HG02571 (cell line): ENCODE results near the gene PRR16.

Experiments
- ATAC-seq: cut with Tn5 transposase; IDR thresholded peaks from one replicate; pipeline ENCODE4 v1.9.1; 2021; ENCODE audit warnings: mild to moderate bottlenecking, moderate library complexity; ENCODE audit not compliant: unreplicated experiment

Gene PRR16

DNA sequence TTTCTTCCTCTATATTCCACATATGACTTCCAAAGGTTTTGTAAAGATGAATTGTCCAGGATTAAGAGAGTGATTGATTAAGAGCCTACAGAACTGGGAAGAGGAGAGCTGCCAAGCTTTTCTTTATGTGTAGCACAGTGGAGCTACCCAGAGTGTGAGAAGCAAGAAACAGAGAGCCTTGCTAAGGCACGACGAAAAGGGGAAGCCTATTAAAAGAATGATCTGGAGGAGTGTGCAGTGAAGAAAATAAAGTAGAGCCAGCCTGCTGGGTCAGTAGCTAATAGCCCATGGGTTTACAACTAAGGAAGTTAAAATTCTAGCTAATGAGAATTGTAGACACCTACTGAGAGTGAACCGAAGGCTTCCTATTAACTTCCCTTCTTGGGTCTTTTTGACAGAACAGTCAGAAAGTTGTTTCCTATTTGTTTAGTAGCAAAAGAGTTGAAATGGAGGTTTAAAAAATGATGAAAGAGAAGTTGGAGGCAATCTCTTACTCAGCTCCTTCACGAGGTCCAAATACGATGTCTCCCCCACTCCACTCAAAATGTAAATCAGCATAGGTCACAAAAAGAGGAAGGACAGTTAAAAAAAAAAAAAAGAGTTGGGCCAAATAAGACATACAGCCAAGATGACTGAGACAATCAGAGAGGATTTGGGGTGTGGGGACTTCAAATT is 957 bp upstream of the PRR16 start:
- ATAC-seq: no peak

DNA sequence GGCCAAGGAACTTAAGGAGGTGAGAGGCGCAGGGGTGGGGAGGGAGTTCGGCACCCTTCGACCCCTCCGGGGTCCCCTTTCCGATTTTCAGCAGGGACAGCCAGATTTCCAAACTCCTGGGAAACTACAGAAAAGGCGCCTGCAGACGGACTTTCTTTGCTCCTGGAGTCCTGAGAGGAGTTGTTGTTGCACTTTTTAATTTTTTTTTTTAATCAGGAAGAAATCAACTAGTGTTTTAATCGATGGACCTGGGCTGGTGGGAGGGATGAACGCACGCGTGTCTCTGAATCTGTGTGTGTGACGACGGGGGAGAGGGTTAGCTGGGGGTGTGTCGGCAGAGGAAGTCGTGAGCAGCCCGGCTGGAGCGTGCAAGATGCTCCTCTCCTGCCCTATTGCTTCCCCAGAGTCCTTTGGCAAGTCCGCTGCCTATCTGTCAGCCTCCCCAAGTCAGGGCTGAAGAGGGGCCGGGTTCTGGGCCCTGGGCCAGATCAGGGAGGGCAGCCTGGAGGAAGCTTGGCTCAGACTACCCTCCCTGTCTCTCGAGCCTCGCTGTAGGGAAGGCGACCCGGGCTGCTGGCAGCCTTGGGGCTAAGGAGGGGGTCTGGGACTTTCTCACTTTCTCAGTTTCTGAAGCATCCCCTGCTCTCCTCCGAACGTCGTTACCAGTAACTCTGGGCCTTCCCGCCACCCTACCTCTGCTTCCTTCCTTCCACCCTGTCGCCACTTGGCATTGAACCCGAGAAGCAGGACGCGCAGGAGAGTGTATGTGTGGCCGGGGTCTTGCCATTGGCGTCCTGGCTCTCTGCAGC is 731 bp downstream of the PRR16 start:
- no peak for ATAC-seq

DNA sequence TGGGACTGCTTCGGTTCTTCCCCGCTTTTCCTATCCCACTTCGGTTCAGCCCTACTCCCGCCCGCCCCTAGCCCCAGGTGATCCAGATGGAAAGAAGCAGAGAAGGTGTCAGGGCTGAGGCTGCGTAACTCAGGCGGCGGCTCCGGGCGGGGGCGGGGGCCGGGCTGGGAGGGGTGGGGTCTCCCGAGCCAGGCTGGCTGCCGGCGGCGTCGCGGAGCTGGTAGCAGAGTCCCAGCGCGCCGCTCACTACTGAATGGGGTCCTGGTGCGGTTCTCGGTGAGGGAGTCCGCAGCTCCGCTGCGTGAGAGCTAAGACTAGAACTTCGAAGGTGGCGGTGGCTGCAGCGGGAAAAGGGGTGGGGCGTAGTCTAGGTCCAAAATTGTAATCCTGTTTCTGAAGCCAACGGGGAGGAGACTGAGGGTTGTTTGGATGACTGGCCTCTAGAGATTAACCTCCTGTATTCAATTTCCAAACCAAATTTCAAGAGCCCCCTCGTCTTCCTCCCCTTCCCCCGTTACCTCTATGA is 1.4 kb downstream of the PRR16 start:
- no peak for ATAC-seq

DNA sequence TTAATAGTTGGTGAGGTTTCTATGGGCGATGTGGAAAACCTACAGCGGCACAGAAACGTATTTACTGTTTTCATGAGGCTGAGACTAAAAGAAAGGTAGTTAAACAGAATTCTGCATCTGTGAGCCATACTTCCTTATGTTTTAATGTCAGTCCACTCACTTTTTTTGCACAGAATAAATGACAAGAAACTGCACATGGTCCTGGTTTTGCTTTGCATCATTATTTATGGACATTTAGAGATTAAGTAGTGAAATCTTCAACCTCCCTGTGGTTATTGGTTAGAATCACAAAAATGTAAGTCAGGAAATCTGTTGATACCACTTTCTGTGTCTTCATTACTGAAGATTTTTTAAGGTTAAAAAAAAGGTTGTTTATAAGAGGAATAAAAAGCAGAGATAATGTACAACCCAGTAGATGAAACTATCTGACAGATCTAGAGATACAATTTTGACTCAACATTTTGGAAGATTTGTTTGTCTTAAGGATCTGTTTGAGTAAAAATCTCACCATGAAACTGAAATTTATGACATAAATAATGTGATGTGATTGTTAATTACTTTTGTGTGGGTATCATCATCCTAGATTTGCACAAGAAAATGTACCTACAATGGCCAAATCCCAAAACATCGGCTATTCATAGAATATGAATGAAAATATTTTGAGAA is 2.4 kb downstream of the PRR16 start:
- ATAC-seq: no peak

DNA sequence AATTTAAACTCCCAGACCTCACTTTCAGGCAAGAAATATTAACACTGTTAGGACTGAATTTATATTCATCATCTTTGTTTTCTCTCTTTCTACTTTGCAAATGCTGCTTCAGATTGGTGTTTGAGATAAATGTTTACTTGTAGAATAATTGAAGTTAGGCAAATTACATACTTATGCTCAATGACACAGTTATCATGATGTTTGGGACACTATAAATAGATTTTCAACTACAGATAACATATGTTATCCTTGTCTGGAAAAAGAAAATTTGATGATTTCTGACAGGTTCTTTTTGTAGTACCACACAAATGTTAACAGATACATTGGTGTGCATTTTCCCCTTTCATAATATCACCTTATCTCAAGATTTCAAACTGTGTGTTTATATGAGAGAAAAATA is 7.9 kb downstream of the PRR16 start:
- ATAC-seq: no peak

DNA sequence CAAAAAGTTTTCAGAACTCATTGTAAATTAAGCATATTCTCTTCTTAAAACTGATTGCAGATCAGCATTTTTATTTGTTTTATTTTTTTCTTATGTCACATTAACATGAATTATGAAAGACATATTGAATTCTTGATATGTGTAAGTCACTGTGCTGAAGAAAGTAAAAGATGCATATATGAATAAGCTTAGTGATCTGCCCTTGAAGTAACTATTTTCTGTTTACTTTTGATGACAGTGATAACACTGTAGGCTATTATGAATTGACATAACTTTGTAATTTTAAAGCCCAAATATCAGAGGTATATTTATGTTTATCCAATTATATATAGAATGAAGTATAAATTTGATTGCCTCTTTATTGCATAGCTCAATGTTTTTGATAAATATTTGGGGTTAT is 8.8 kb downstream of the PRR16 start:
- ATAC-seq: no peak

DNA sequence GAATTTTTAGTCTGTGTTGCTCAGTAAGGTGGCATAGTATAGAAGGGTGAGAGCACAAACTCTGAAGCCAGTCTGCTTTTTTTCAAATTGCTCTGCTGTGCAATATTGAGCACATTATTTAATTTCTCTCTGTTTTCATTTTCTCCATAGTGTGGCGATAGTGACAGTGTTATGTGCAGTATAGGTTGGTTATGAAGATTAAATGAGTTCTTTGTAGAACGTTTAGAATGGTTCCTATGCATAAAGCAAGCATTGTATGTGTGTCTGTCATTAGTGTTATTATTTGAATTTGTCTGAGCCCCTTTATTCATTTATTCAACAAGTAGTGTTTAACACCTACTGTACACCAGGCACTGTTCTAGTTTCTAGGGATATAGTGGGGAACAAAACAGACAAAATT is 9.2 kb downstream of the PRR16 start:
- ATAC-seq: no peak

DNA sequence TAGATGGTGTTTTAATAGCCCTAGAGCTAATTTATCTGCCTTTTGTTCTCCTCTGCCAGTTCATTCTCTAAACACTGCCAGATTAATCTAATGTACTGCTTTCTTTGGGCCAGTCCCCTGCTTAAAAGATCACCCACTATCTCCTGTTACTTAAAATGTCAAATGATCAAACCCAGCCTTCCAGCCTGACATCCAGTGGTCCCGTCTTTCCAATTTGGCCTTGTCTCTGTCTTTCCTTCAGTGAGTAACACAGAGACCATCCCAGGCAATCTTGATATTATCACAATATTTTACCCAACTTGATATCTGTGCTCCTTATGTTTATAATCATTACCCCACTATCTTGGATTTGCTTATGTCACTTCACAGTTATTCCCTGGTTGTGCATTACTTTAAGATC is 12.0 kb downstream of the PRR16 start:
- no peak for ATAC-seq

DNA sequence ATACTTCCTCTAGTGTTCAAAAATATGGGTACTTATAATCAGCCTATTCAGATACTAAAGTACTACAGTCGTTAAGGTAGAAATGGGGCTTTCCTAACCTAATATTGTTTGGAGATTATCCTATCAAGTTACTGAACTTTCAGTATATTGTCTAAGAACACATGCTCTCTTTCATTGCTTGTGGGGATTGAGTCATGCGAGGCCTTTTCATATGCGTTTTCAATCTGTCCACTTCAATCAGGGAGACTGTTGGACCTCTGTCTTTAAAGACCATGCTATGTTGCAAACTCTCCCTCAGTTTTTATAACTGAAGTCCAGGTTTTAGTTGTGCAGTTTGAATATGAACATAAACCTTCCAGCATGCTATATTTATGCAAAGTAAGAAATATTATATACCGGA is 15.0 kb downstream of the PRR16 start:
- ATAC-seq: no peak

DNA sequence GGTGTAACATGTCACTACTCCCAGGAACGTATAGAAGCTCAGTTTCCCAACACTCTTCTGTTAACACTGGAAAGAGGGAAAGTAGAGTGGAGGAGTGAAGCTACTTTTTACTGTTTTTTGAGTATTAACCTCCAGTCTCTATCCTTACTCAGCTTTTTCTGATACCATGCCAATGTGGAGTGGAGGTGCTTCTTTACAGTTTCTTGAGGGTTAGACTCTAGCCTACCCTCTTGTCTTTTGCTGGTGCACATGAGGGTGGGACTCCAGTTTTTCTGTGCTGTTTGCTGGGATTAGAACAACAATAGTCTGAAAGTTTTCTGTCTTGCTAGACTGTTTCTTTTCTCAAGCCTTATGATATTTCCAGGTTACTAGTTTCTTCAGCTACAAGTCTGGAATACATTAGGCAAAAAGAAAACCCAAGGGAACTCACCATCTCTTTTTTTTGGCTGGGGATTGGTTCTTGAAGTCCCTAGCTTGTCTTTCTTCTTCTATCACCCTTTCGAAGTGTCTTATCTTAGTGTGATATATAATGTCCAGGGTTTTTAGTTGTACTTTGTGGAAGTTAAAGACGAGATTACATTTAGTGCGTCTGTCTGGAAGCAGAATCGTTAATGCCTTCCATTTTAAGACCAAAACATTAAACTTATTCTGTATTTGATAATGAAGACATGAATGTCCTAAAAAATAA is 35.9 kb downstream of the PRR16 start:
- no peak for ATAC-seq

DNA sequence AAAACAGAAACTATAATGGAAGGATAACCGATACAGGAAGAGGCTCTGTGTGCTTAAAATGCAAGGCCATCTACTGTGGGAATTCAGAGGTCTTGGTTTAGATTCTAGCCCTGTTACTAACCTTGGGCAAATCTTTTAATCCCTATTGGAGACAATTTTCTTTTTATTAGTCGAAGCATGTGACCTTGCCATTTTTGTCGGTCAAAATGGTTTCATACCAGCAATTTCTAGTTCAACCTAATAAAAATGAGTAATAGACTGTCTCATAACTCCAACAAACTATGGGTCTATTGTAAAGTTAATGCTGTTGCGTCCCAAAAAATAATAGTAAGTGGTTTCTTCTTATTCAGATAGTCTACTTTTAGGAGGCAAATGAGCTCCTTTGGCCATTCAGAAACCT is 38.4 kb downstream of the PRR16 start:
- ATAC-seq: no peak

DNA sequence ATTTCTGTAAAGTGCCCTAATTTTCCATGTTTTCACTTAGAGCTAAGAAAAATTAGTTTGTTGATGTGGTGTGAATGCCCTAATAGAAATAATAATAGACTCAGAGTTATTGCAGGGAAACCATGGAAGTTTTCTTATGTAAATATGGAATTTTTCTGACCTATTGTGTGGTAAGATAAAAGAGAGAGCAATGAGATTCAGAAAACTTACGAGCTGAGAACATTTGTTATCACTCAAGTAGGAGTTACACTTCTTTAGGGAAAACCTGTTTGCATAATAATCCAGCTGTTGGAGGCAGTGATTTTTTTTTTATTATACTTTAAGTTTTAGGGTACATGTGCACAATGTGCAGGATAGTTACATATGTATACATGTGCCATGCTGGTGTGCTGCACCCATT is 39.2 kb downstream of the PRR16 start:
- ATAC-seq: no peak

DNA sequence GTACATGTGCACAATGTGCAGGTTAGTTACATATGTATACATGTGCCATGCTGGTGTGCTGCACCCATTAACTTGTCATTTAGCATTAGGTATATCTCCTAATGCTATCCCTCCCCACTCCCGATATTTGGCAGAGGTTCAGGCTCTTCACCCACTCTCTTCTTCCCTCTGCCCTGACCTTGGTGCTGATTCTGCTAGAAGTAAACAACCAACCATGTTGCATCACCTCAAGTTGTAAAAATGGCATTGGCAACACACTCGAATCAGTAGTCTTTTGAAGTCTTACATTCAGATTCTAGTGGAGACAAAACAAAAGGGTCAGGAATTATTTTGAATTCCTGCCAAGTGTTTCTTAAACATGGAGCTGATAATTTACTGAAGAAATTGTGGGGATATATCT is 40.0 kb downstream of the PRR16 start:
- no peak for ATAC-seq

DNA sequence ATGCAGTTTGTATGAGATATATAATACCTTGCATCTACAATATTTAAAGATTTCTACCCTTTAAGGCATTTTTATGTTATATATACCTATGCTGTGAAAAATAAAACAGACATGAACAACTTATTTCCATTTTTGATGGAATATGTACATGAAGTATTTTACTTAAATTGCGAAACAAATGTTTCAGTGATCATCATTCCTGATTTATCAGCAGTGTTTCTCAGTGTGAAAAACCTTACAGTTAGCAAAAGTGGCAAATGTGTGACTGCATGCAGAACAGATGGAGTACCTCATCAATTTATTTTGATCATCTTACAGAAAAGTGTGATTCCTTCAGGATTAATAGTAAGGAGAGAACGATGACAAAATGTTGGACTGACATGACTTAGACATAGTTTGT is 43.1 kb downstream of the PRR16 start:
- no peak for ATAC-seq

DNA sequence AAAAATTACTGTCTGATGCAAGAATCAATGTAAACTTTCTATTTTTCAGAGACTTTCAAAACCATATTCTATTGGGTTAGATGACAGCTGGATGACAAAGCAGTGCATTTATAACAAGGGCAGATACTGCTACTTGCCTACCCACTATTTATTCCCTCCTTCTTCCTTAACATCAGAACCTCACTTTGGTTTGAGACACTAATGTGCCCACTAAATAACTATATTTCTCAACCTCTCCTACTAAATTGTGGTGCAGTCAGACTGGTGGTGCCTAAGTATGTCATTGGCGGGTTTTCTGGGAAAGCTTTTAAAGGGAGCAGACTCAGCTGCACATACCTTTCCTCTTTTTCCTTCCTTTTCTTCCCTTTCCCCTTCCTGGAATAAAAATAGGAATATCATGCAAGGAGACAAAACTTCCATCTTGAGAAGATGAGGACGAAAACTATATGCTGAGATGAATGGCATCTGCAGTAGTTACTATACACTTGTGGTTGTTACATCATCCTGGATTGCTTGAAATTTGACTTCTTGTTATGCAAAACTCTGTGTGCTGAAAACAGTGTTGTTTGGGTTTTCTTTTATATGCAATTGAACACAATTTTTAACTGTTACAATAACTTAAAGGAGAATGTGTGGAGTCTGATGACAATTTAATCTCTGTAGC is 43.8 kb downstream of the PRR16 start:
- no peak for ATAC-seq

DNA sequence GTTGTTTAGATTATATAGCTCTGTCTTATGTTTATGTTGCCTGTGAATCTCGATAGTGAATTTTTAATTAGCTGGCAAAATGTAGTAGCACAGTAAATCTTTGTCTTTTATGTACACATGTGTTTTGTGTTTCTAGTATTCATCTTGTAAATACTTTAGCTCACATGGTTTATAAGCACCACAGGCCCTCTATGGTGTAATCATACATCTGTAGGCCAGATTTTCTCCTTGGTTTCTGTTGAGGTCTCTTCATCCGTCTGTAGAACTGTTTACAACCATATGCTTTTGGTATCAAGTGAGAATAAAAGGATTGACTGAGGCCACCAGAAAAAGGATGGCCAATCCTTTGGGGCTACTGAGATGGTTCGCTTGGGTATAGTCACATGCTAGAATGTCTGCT is 45.0 kb downstream of the PRR16 start:
- no peak for ATAC-seq

DNA sequence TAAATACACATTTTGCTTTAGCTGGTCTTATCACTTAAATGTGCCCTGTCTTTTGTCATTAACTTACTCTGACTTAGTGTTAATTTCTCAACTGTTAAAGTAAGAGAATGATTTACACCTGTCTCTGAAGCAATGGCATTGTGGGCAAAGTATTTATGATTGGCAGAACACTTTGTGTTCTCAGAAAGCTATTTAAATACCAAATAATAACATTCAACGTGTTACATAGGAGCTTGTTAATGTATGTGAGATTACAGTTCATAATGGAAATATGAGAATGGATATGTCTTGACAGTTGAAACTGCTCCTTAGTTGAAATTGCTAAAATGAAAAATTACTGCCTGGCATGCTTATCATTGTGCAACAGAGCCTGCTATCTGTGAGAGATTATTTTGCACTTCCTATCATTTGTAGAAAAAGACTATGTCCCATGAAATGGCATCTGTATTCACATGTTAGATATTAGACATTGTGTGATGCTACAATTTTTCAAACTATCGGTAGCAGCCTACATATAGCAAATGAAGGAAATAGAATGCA is 46.1 kb downstream of the PRR16 start:
- ATAC-seq: no peak

DNA sequence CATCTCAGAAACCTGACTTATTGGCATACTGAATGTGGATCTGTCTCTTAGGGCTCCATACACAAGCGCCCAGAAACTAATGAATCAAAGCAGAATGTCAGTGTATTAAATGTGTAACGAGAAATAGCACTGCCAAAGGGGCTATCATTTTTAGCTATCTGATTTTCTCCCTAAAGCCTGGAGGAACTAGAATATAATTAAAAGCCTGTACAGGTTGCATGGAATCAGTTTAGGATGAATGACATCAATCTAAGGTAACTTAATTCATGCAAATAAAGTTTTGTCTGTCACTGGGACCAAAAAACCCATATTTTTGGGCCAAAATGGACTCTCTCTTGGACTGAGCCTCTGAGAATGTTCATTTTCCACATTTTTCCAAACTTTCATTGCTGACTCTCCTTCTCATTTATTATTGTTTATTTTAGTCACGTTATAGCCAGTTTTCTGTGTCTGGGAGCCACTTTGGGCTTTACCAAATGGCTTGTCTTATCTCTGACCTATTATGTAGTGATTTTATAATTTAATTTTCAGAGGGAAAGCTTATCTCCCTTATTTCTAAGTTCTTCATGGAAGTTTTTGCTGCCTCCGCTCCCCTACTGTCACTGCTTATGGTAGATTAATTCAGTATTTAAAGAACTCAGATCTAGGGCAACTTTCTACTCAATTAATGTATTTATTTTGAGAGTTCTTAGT is 47.0 kb downstream of the PRR16 start:
- no peak for ATAC-seq

DNA sequence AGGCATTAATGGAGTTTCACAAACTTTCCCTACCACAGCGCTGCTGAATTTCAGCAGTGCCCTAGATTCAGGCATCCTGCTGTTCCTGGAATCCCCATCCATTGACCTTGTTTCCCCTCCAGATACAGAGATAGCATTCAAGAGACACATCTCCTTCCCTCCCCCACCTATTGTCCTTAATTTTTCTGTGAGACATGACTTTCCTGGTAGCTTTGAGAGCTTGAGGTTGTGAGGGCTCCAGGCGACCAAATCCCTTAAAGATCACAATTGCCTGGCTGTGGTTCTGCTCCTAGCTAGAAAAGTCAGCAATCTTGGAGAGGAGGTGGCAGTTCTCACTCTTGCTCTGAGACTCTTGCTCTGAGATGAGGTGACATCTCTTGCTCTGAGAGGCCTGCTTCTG is 48.0 kb downstream of the PRR16 start:
- ATAC-seq: no peak
